CD8-positive, alpha-beta memory T cell (primary cell): Measurements from ENCODE around the gene SLCO3A1. TPM values are rescaled to one million over a fixed set of nuclear protein-coding genes. Genes with fewer than 3 reads are reported as not detected.
"Not testable (repeated sequence)": the region's sequence is repeated elsewhere in the genome, so short reads cannot be mapped to it uniquely, and the experiment has no call there.

Source experiments
- CTCF ChIA-PET: fragments of 350-600 bp; sonication (Branson Sonifier 250); formaldehyde crosslinking; loops from one replicate; lab custom pipeline; 2021; ENCODE audit warnings: antibody characterized with exemption; lab: Charles Lee
- POLR2A ChIA-PET: fragments of 350-600 bp; sonication (Branson Sonifier 250); formaldehyde crosslinking; loops from one replicate; lab custom pipeline; 2021; ENCODE audit warnings: antibody characterized with exemption; lab: Charles Lee
- DNase-seq, 5 donors: peaks; one replicate each; pipeline versions ENCODE4 v3.0.0 to v3.0.0-alpha.2; 2020 to 2022; ENCODE audit warnings: mixed read lengths in 1 of 5
- H3K27ac ChIP-seq: one replicate; pipeline ENCODE4 v1.7.0; 2013; ENCODE audit warnings: low read depth, mild to moderate bottlenecking, low read length, moderate library complexity
- H3K27me3 ChIP-seq: 2 replicates; pipeline ENCODE4 v1.7.0; 2013; ENCODE audit warnings: low read length, mild to moderate bottlenecking; ENCODE audit not compliant: insufficient read depth, poor library complexity, severe bottlenecking
- H3K36me3 ChIP-seq: 2 replicates; pipeline ENCODE4 v1.7.0; 2013; ENCODE audit warnings: mild to moderate bottlenecking, low read length, moderate library complexity; ENCODE audit not compliant: insufficient read depth
- H3K4me1 ChIP-seq: 2 replicates; pipeline ENCODE4 v1.7.0; 2013; ENCODE audit warnings: mild to moderate bottlenecking, low read length, moderate library complexity; ENCODE audit not compliant: insufficient read depth
- H3K4me3 ChIP-seq: 2 replicates; pipeline ENCODE4 v1.7.0; 2013; ENCODE audit warnings: mild to moderate bottlenecking, low read length
- H3K9me3 ChIP-seq: 2 replicates; pipeline ENCODE4 v1.7.0; 2013; ENCODE audit warnings: mild to moderate bottlenecking, low read length
- H3K27ac Mint-ChIP-seq, 8 donors: one replicate each; pipeline ENCODE4 v1.8.0; 2020 to 2021; ENCODE audit warnings: mixed read lengths in 8 of 8, mild to moderate bottlenecking in 6 of 8, inconsistent platforms in 3 of 8, moderate library complexity in 3 of 8
- H3K27me3 Mint-ChIP-seq, 2 donors: one replicate each; pipeline ENCODE4 v1.8.0; 2020 to 2021; ENCODE audit warnings: mixed read lengths in 2 of 2, mild to moderate bottlenecking in 1 of 2, moderate library complexity in 1 of 2
- H3K36me3 Mint-ChIP-seq, 3 donors: one replicate each; pipeline ENCODE4 v1.8.0; 2020 to 2021; ENCODE audit warnings: mixed read lengths in 3 of 3, inconsistent platforms in 1 of 3, mild to moderate bottlenecking in 1 of 3
- H3K4me1 Mint-ChIP-seq, 3 donors: one replicate each; pipeline ENCODE4 v1.8.0; 2020 to 2021; ENCODE audit warnings: mixed read lengths in 3 of 3, inconsistent platforms in 1 of 3, mild to moderate bottlenecking in 1 of 3
- H3K4me3 Mint-ChIP-seq, 7 donors: one replicate each; pipeline ENCODE4 v1.8.0; 2020 to 2021; ENCODE audit warnings: mixed read lengths in 7 of 7, mild to moderate bottlenecking in 6 of 7, moderate library complexity in 4 of 7, inconsistent platforms in 2 of 7
- H3K9me3 Mint-ChIP-seq, 5 donors: one replicate each; pipeline ENCODE4 v1.8.0; 2020 to 2022; ENCODE audit warnings: mixed read lengths in 5 of 5, mild to moderate bottlenecking in 3 of 5, moderate library complexity in 2 of 5, inconsistent platforms in 1 of 5
- polyA plus RNA-seq: library from polyadenylated mRNA; unstranded; fragments of 300-500 nt; fragmentation: Illumina TruSeq; gene quantifications from one replicate; pipeline ENCODE4 v1.2.3, GENCODE V29; 2021
- total RNA-seq, 2 experiments: library from RNA; stranded (reverse); gene quantifications; one replicate each; pipeline ENCODE4 v1.2.3, GENCODE V29; 2021

SLCO3A1 gene
- total and polyA plus RNA-seq, 3 experiments from 2014 or later: 10.0 to 47.9 (median 10.8) TPM

DNA sequence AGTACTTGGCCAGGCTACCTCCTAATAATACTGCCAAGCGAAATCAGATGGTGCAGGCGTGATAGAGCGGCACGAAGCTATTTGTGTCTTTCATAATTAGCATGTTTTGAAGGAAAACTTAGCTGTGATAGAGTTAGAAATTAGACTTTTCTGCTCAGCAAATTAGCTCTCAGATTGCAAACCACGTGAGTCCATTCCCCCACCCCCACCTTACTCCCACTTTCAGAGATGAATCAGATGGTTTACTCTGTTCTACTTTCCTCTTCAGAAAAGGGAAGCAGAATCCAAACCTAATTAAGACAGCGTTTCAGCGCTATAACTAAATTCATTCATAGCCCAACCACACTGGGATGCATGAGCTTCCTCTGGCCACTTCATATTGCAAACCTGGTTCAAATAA, 214.6 kb downstream of the SLCO3A1 start:
- no peak for DNase-seq
- H3K4me1 ChIP-seq: peaks cover 12% of the 10 kb centered on the region
- no peaks in the 10 kb centered on the region for H3K27me3 ChIP-seq
- Mint-ChIP-seq H3K36me3 (peaks cover 0 to 5% (median 0%) of the 10 kb centered on the region in 3 donors), H3K4me3 (no peak overlapping the region), H3K9me3 (no peaks in the 10 kb centered on the region), H3K27ac (peak overlapping the region in 1 of 8 donors; percentile 37), H3K27me3 (no peaks in the 10 kb centered on the region), H3K4me1 (peaks cover 40 to 65% (median 61%) of the 10 kb centered on the region in 3 donors)
- no peaks in the 10 kb centered on the region for H3K9me3 ChIP-seq
- no peaks in the 10 kb centered on the region for H3K36me3 ChIP-seq
- ChIA-PET CTCF (interaction anchor here (1.1 to 1.8 kb wide), 2 partner anchors 11 to 362 kb away, joined by 3 read pairs; no protein-coding TSS in a partner anchor), POLR2A (no interaction called here)
- H3K4me3 ChIP-seq: no peak overlapping the region
- no peak overlapping the region for H3K27ac ChIP-seq

DNA sequence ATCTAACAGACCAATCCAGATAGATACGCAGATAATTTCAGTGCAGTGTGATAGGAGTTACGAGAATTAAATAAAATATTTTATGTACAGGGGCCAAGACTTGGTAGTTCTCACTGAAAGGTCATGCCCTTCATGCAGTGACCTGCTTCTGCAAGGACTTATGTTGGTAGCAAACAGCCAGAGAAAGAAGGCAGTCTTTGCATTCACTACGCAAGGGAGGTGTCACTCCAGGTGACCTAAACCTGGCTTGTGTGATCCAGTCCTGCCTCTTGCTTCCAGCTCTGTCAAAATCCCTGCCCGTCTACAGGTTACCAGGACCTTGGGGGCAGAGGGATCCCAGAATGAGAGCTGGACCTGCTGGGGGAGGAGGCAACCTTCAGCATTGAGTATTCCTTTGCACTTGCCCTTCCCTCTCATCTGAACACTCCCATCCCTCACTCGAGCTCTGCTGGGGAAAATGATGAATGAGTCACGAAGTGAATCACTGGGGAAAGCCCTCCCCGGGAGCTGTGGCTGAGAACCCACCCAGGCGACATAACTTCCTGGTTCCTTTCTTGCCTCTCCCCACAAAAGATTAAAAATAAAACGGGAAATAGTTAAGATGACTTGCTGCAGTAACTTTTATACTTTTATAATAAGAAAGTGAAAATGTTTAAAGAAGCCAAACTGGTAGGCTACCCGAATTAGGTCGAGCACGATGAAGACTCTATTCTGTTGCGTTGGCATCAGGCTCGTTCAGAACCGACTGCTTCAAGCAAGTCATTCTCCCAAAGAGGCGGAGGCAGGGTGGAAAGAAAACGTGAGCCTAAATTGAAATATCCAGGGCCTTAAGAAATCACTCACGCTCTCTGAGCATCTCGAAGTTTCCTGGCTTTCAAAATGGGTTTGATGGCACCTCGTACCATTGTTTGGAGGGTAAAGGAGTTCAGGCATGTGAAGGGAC, 216.1 kb downstream of the SLCO3A1 start:
- Mint-ChIP-seq H3K27ac (peak overlapping the region in 4 of 8 donors; percentile 37 to 75 (median 47)), H3K36me3 (peaks cover 0 to 1% (median 0%) of the 10 kb centered on the region in 3 donors), H3K9me3 (no peaks in the 10 kb centered on the region), H3K27me3 (no peaks in the 10 kb centered on the region), H3K4me1 (peaks cover 51 to 73% (median 71%) of the 10 kb centered on the region in 3 donors), H3K4me3 (peak overlapping the region in 5 of 7 donors; percentile 54 to 84 (median 71))
- no peaks in the 10 kb centered on the region for H3K36me3 ChIP-seq
- H3K4me3 ChIP-seq: no peak overlapping the region
- DNase-seq: no peak
- H3K4me1 ChIP-seq: peaks cover 18% of the 10 kb centered on the region
- H3K9me3 ChIP-seq: no peaks in the 10 kb centered on the region
- H3K27me3 ChIP-seq: no peaks in the 10 kb centered on the region
- ChIA-PET POLR2A (no interaction called here), CTCF (interaction anchor here (0.6 to 1.5 kb wide), 2 partner anchors 8 to 767 kb away, joined by 3 read pairs; no protein-coding TSS in a partner anchor)
- no peak overlapping the region for H3K27ac ChIP-seq

DNA sequence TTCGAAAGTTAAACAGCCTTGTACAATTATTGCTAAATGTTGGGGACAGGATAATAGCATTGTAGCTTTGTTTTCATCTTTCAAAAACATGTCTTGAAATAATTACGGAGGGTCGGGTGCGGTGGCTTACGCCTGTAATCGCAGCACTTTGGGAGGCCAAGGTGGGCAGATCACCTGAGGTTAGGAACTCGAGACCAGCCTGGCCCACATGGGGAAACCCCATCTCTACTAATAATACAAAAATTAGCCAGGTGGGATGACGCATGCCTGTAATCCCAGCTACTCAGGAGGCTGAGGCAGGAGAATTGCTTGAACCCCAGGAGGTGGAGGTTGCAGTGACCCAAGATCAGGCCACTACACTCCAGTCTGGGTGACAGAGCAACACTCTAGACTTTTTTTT, 216.7 kb downstream of the SLCO3A1 start:
- H3K4me3 ChIP-seq, H3K36me3 Mint-ChIP-seq, H3K9me3 Mint-ChIP-seq, H3K36me3 ChIP-seq, POLR2A ChIA-PET, DNase-seq, H3K9me3 ChIP-seq, H3K27me3 ChIP-seq, H3K27ac ChIP-seq, H3K27me3 Mint-ChIP-seq: not testable (repeated sequence)
- H3K4me1 Mint-ChIP-seq: peaks cover 57 to 80% (median 76%) of the 10 kb centered on the region in 3 donors
- H3K4me3 Mint-ChIP-seq: peak overlapping the region in 2 of 7 donors; percentile 54 to 71
- CTCF ChIA-PET: interaction anchor here (1.5 kb wide), 1 partner anchor 768 kb away, joined by 3 read pairs; no protein-coding TSS in a partner anchor
- H3K4me1 ChIP-seq: peaks cover 25% of the 10 kb centered on the region
- peak overlapping the region in 3 of 8 donors; percentile 23 to 75 (median 56) for H3K27ac Mint-ChIP-seq

DNA sequence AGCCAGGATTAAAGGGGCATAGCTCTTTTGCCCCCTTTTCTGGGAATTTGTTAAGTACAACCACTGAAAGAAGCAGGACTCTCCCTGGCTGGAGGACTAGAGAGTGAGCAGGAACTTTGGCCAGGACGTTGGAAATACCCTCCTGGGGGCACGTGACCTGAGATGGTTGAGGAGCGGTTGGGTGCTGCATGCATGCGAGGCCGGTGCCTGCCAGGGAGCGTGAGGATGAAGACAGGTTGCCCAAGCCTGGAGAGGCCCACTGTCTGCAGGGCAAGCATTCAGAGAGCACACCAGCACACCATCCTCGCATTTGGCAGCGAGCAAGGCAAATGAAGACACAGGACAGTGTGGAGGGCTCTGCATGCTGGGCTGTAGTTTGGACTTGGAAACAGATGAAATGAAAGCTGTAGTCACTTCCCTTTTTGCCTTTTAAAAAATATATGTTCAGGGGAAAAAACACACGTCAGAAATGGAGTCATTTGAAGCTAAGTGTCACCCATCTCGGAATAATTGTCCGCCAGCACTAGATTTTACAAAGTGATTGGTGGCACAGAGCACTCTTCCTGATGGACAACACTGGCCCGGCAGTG, 217.6 kb downstream of the SLCO3A1 start:
- no peak overlapping the region for H3K27ac ChIP-seq
- H3K4me3 ChIP-seq: no peak overlapping the region
- peak overlapping the region in 1 of 7 donors; percentile 13 for H3K4me3 Mint-ChIP-seq
- no peak for DNase-seq
- CTCF ChIA-PET: no interaction called here
- no peaks in the 10 kb centered on the region for H3K36me3 ChIP-seq
- peaks cover 65 to 88% (median 84%) of the 10 kb centered on the region in 3 donors for H3K4me1 Mint-ChIP-seq
- H3K27ac Mint-ChIP-seq: peak overlapping the region in 1 of 8 donors; percentile 95
- H3K27me3 ChIP-seq: no peaks in the 10 kb centered on the region
- no peaks in the 10 kb centered on the region for H3K36me3 Mint-ChIP-seq
- no peaks in the 10 kb centered on the region for H3K9me3 ChIP-seq
- H3K4me1 ChIP-seq: peaks cover 25% of the 10 kb centered on the region
- no peaks in the 10 kb centered on the region for H3K9me3 Mint-ChIP-seq
- no peaks in the 10 kb centered on the region for H3K27me3 Mint-ChIP-seq
- POLR2A ChIA-PET: no interaction called here

DNA sequence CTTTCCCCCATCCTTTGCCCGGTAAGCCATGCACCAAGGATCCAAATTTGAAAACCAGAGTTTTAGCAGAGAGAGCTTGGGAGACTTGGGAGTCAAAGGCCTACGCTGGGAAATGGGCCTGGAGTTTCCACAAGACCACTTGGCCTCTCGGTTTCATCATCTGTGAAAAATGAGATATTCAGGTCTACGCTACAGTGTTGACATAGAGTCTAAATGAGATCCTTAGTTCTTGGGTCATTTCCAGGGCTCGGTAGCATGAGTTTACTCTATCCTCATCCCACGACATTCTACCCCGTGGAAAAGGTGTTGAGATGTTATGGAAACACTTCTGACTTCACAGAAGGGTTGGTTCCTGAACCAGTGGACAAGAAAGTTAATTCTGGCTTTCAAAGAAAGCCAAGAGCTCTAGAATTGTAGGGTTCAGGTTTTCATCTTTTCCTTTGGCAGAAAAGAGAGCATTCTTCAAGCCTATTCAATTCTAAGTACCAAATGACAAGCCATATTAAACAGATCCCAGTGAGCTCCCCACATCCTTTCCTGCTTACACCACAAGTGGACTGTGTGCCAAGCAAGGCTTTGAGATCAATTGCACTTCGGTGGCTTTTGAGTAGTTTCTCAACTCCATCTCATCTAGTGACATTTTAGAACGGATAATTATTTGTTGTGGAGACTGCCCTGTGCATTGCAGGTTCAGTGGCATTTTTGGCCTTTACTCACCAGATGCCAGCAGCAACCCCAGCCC, 219.7 kb downstream of the SLCO3A1 start:
- Histone ChIP-seq H3K27ac (no peak overlapping the region), H3K27me3 (no peaks in the 10 kb centered on the region), H3K4me3 (no peak overlapping the region), H3K36me3 (no peaks in the 10 kb centered on the region), H3K4me1 (peaks cover 25% of the 10 kb centered on the region), H3K9me3 (no peaks in the 10 kb centered on the region)
- no peaks in the 10 kb centered on the region for H3K27me3 Mint-ChIP-seq
- H3K4me3 Mint-ChIP-seq: no peak overlapping the region
- H3K36me3 Mint-ChIP-seq: no peaks in the 10 kb centered on the region
- CTCF ChIA-PET: interaction anchor here (0.6 kb wide), 1 partner anchor 220 kb away, joined by 3 read pairs; no protein-coding TSS in a partner anchor
- peaks cover 59 to 84% (median 80%) of the 10 kb centered on the region in 3 donors for H3K4me1 Mint-ChIP-seq
- POLR2A ChIA-PET: no interaction called here
- peak overlapping the region in 2 of 8 donors; percentile 29 to 51 for H3K27ac Mint-ChIP-seq
- H3K9me3 Mint-ChIP-seq: no peaks in the 10 kb centered on the region
- DNase-seq: no peak

DNA sequence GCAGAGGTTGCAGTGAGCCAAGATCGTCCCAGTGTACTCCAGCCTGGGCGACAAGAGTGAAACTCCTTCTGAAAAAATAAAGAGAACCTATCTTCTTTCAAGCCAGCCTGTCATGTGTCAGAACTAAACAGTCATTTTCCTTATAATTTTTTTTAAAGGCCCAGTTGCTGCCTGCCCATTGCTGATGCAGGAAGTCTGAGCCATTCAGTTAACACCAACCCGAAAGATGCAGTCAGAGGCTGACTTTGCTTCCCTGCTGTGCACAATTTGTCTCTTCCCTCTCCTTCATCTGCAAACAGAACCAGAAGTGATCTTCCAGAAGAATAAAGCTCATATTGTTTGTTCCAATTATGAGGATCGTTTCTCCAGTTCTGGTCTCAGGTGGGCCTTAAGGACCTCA, 220.6 kb downstream of the SLCO3A1 start:
- Mint-ChIP-seq H3K27me3 (no peaks in the 10 kb centered on the region), H3K27ac (peak overlapping the region in 3 of 8 donors; percentile 51 to 74 (median 68)), H3K4me3 (no peak overlapping the region), H3K9me3 (no peaks in the 10 kb centered on the region), H3K36me3 (peaks cover 0 to 2% (median 0%) of the 10 kb centered on the region in 3 donors), H3K4me1 (peaks cover 53 to 81% (median 71%) of the 10 kb centered on the region in 3 donors)
- ChIA-PET CTCF (no interaction called here), POLR2A (no interaction called here)
- Histone ChIP-seq H3K27me3 (no peaks in the 10 kb centered on the region), H3K4me3 (no peak overlapping the region), H3K9me3 (no peaks in the 10 kb centered on the region), H3K36me3 (no peaks in the 10 kb centered on the region), H3K4me1 (peaks cover 25% of the 10 kb centered on the region), H3K27ac (no peak overlapping the region)
- no peak for DNase-seq

DNA sequence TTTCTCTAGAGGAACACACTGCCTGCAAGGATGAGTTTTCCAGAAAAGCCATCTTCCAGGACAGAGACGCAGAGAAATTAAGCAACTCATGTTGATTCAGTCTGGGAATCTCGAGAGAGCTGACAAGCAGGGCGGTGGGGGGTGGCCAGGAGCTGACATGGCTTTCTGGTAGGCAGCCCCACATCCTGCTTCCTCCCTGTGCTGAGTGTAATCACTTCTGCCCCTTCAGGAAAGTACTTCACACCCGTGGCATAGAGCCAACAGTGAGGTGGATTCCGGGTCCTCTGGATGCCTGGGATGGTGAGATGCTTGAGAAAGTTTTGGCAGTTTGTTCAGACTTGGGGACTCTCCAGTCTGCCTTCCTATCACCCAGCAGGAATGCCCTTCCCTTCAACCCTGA, 221.1 kb downstream of the SLCO3A1 start:
- no peak overlapping the region for H3K4me3 Mint-ChIP-seq
- peaks cover 20% of the 10 kb centered on the region for H3K4me1 ChIP-seq
- peaks cover 48 to 75% (median 66%) of the 10 kb centered on the region in 3 donors for H3K4me1 Mint-ChIP-seq
- H3K9me3 ChIP-seq: no peaks in the 10 kb centered on the region
- POLR2A ChIA-PET: no interaction called here
- H3K27me3 ChIP-seq: no peaks in the 10 kb centered on the region
- peaks cover 0 to 2% (median 0%) of the 10 kb centered on the region in 3 donors for H3K36me3 Mint-ChIP-seq
- no peaks in the 10 kb centered on the region for H3K27me3 Mint-ChIP-seq
- CTCF ChIA-PET: no interaction called here
- DNase-seq: no peak
- H3K27ac Mint-ChIP-seq: peak overlapping the region in 4 of 8 donors; percentile 31 to 91 (median 60)
- H3K9me3 Mint-ChIP-seq: no peaks in the 10 kb centered on the region
- H3K36me3 ChIP-seq: no peaks in the 10 kb centered on the region
- no peak overlapping the region for H3K27ac ChIP-seq
- no peak overlapping the region for H3K4me3 ChIP-seq
